ENCODE data around the gene TRMT1L. TPM values are rescaled to one million over a fixed set of nuclear protein-coding genes. Genes with fewer than 3 reads are reported as not detected.

Gene TRMT1L
- total and polyA plus RNA-seq, 10 of the 15 experiments (the other 5 are each of a cell fraction or from before 2014, with no cell fraction given) = 3.5 to 35.2 (median 16.9) TPM

GRCh38 chr1:185156288-185156853, 382 bp downstream of the TRMT1L start:
- SMC1A ChIA-PET (ENCODE audit: uncharacterized antibody, unreplicated experiment) = interaction anchor here (1.0 to 2.4 kb wide), 5 partner anchors 9 to 110 kb away, joined by 3 to 19 read pairs (median 4); partner anchors contain the start of gene RNF2
- Histone ChIP-seq H3K27ac (ENCODE audit: control insufficient read depth, insufficient read depth) (peak overlapping the region; percentile 94), H3K36me3 (ENCODE audit: control insufficient read depth in 2 of 2, insufficient read depth in 2 of 2, low read length in 1 of 2) (no peaks in the 10 kb centered on the region), H3K4me1 (ENCODE audit: control insufficient read depth, insufficient read depth, low read length) (peaks cover 18% of the 10 kb centered on the region; the same call in 1 of the 2 replicates), H3K9me3 (replicated peaks; ENCODE audit: control insufficient read depth, insufficient read depth, low read length) (no peaks in the 10 kb centered on the region), H2AFZ (ENCODE audit: control insufficient read depth, low read depth, low read length) (peak overlapping the region; percentile 78), H3K27me3 (replicated peaks in 1 of 2; ENCODE audit: control insufficient read depth in 2 of 2, insufficient read depth in 2 of 2, low read length in 1 of 2) (no peaks in the 10 kb centered on the region), H3K9ac (ENCODE audit: control insufficient read depth, insufficient read depth, low read length) (peak overlapping the region; percentile 87), H3K79me2 (ENCODE audit: control insufficient read depth, insufficient read depth, low read length) (peaks cover 24% of the 10 kb centered on the region), H3K4me2 (ENCODE audit: control insufficient read depth, insufficient read depth) (peak overlapping the region; percentile 92; the same call in 1 of the 2 replicates), H3K4me3 (peak overlapping the region; percentile 94), H4K20me1 (ENCODE audit: control insufficient read depth, insufficient read depth) (no peaks in the 10 kb centered on the region)
- under 1% methylated on average over 30 of the region's 30 CpGs for WGBS (ENCODE audit: insufficient coverage, insufficient replicate concordance, low lambda C conversion rate, missing lambda C conversion rate)
- RAD21 ChIA-PET (ENCODE audit: unreplicated experiment) = interaction anchor here (1.3 to 5.6 kb wide), 2 partner anchors 12 to 169 kb away, joined by 3 to 65 read pairs; no protein-coding TSS in a partner anchor
- CTCF ChIA-PET = interaction anchor here (1.2 to 9.5 kb wide), 4 partner anchors 13 to 351 kb away, joined by 3 to 121 read pairs (median 4); no protein-coding TSS in a partner anchor
- no peak for DNase-seq (ENCODE audit: low read depth, low spot score)
- ATAC-seq = peak; percentile 56
- POLR2A ChIA-PET = interaction anchor here (0.9 to 1.4 kb wide), 4 partner anchors 14 to 1219 kb away, joined by 3 to 6 read pairs (median 4); partner anchors contain the start of genes ODR4 and TPR
- in situ Hi-C loops (cut with MboI) = no loop called here
- FAIRE-seq = no peak
- intact Hi-C loops (cut with micrococcal nuclease; ENCODE audit: unreplicated experiment) = loop anchor here (5.0 kb wide), 3 partner anchors 109 to 399 kb away; partner anchors contain the start of genes IVNS1ABP and RNF2
- BruUV-seq (replicated peaks) = TSS peak; percentile 95
- TF ChIP-seq RBBP5 (conservative IDR thresholded peaks at IDR 0.05) (peak; percentile 67; the same call in 1 of the 2 replicates), KAT2A (conservative IDR thresholded peaks at IDR 0.05; ENCODE audit: control insufficient read depth, low read depth, low read length) (no peak), CBX5 (IDR thresholded peaks at IDR 0.05; ENCODE audit: low read depth) (no peak), IKZF1 (conservative IDR thresholded peaks at IDR 0.05) (no peak), HCFC1 (IDR thresholded peaks at IDR 0.05; ENCODE audit: low read length) (no peak), RAD21 (IDR thresholded peaks at IDR 0.05; ENCODE audit: insufficient read depth, low read depth, low read length) (no peak), FOXK2 (IDR thresholded peaks at IDR 0.05) (no peak), TAF1 (IDR thresholded peaks at IDR 0.05; ENCODE audit: borderline replicate concordance, low read depth, low read length) (no peak), SIX5 (IDR thresholded peaks at IDR 0.05; ENCODE audit: low read depth, low read length, severe bottlenecking) (no peak), CREM (IDR thresholded peaks at IDR 0.05; ENCODE audit: low read depth) (no peak), ATF2 (IDR thresholded peaks at IDR 0.05; ENCODE audit: low read length) (no peak), TARDBP (IDR thresholded peaks at IDR 0.05; ENCODE audit: borderline replicate concordance) (no peak), ATF3 (IDR thresholded peaks at IDR 0.05; ENCODE audit: borderline replicate concordance, extremely low read depth, low read depth, low read length) (no peak), MEF2B (IDR thresholded peaks at IDR 0.05; ENCODE audit: partially characterized antibody, poor library complexity, severe bottlenecking) (peak; percentile 22), STAT1 (conservative IDR thresholded peaks at IDR 0.05) (no peak), BCL11A (IDR thresholded peaks at IDR 0.05; ENCODE audit: low read depth, low read length) (no peak), RCOR1 (conservative IDR thresholded peaks at IDR 0.05; ENCODE audit: low read depth, low read length) (no peak; the same call in 1 of the 2 replicates), SUPT20H (IDR thresholded peaks at IDR 0.05; ENCODE audit: borderline replicate concordance, control insufficient read depth, low read depth, low read length) (no peak), SREBF2 (IDR thresholded peaks at IDR 0.05; ENCODE audit: low read length) (no peak), NBN (IDR thresholded peaks at IDR 0.05) (0 out of 2 replicates have a peak, but pooled peaks have one; percentile 55), GATAD2B (conservative IDR thresholded peaks at IDR 0.05; ENCODE audit: low read depth) (peak; percentile 62; the same call in 1 of the 2 replicates), ELK1 (IDR thresholded peaks at IDR 0.05; ENCODE audit: low read depth, low read length) (no peak), ZNF384 (IDR thresholded peaks at IDR 0.05; ENCODE audit: borderline replicate concordance, low read depth, low read length) (no peak)
